Epidermal melanocyte (primary cell): ENCODE measurements around the gene ARHGAP10.

Experiments
- DNase-seq: peaks from one replicate; pipeline ENCODE4 v3.0.0; 2011; ENCODE audit warnings: low spot score; ENCODE audit not compliant: insufficient read length

Gene ARHGAP10

GRCh38 chr4:147765121-147765529 lies 33.2 kb downstream of the ARHGAP10 start:
- no peak for DNase-seq

- no peak for DNase-seq
These were observed 36.2 kb downstream of the ARHGAP10 start for GRCh38 chr4:147768113-147768512.

- no peak for DNase-seq
These were observed 37.5 kb downstream of the ARHGAP10 start for GRCh38 chr4:147769386-147769785.

- no peak for DNase-seq
These were observed 38.9 kb downstream of the ARHGAP10 start for GRCh38 chr4:147770831-147771230.

- DNase-seq = no peak
These were observed 40.2 kb downstream of the ARHGAP10 start for GRCh38 chr4:147772056-147772455.

- DNase-seq = no peak
These were observed 40.6 kb downstream of the ARHGAP10 start for GRCh38 chr4:147772459-147772969.

GRCh38 chr4:147773261-147774184 lies 41.6 kb downstream of the ARHGAP10 start:
- no peak for DNase-seq

GRCh38 chr4:147776716-147777115 lies 44.8 kb downstream of the ARHGAP10 start:
- no peak for DNase-seq

- DNase-seq = no peak
These were observed 45.7 kb downstream of the ARHGAP10 start for GRCh38 chr4:147777456-147778091.

- no peak for DNase-seq
These were observed 47.1 kb downstream of the ARHGAP10 start for GRCh38 chr4:147778942-147779341.

GRCh38 chr4:147779451-147779850 lies 47.6 kb downstream of the ARHGAP10 start:
- no peak for DNase-seq

GRCh38 chr4:147780137-147780777 lies 48.4 kb downstream of the ARHGAP10 start:
- no peak for DNase-seq

- no peak for DNase-seq
These were observed 50.3 kb downstream of the ARHGAP10 start for GRCh38 chr4:147782087-147782781.

- DNase-seq = no peak
These were observed 53.2 kb downstream of the ARHGAP10 start for GRCh38 chr4:147785129-147785528.

GRCh38 chr4:147786031-147786430 lies 54.1 kb downstream of the ARHGAP10 start:
- no peak for DNase-seq

GRCh38 chr4:147786531-147786930 lies 54.6 kb downstream of the ARHGAP10 start:
- DNase-seq = no peak

GRCh38 chr4:147787204-147787603 lies 55.3 kb downstream of the ARHGAP10 start:
- no peak for DNase-seq

- no peak for DNase-seq
These were observed 56.9 kb downstream of the ARHGAP10 start for GRCh38 chr4:147788791-147789190.

- DNase-seq = no peak
These were observed 57.7 kb downstream of the ARHGAP10 start for GRCh38 chr4:147789596-147789995.

- DNase-seq = no peak
These were observed 58.5 kb downstream of the ARHGAP10 start for GRCh38 chr4:147790412-147790811.

- no peak for DNase-seq
These were observed 59.5 kb downstream of the ARHGAP10 start for GRCh38 chr4:147791341-147791740.
